CD4-positive, alpha-beta T cell treated with Interferon gamma for 1 hour (primary cell): ENCODE measurements around the gene HTT.
"Not testable (repeated sequence)": the region's sequence is repeated elsewhere in the genome, so short reads cannot be mapped to it uniquely, and the experiment has no call there.

ENCODE experiments used
- DNase-seq: peaks from one replicate; pipeline ENCODE4 v3.0.0-alpha.2; 2020

The HTT gene

GRCh38 chr4:3085948-3086670 lies 11.6 kb downstream of the HTT start:
- no peak for DNase-seq

DNA sequence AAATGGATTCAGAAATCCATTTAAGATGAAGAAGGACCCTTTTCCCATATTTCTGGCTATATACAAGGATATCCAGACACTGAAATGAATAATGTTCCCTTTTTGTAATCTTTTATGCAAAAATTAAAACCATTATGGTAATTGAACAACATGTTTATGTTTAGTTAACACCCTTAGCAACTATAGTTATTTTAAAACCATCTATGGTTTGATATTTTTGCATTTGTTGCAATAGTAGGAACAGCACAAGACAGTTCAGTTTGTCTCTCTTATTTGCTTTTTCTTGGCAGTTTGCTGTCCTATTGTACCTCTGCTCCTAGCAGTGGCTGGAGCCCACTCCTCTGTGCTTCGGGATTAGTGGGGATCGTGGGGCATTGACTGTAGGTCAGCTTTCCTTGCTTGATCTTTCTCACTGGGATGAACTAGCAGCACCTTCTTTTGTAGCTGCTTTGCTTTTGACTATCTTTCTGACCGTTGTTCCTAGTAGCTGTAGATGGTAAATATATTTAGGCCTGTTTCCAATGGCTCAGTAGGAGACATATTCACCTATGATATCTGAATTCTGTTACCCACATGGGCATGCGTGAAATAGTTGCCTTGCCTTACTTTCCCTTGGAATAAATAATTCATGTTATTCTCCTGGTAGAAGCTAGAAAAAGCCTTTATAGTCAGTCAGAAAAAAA lies 12.8 kb downstream of the HTT start:
- no peak for DNase-seq

GRCh38 chr4:3091464-3091863 lies 17.0 kb downstream of the HTT start:
- no peak for DNase-seq

- not testable (repeated sequence) for DNase-seq
These were observed 20.2 kb downstream of the HTT start for GRCh38 chr4:3094701-3095100.

DNA sequence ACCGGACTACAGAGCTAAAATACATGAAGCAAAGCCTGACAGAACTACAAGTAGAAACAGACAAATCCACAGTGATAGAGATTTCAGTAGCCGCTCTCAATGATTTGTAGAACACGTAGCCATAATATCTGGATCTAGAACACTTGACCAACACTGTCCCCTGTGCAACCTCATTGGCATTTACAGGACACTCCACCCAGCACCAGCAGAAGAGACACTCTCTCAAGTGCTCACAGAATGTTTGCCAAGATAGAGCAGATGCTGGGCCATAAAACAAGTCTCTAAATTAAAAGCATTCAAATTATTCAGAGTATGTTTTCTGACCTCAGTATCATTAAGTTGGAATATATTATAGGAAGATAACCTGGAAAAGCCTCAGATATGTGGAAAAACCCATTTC lies 21.7 kb downstream of the HTT start:
- DNase-seq: no peak

- DNase-seq: no peak
These were observed 23.9 kb downstream of the HTT start for GRCh38 chr4:3098346-3098745.

GRCh38 chr4:3106339-3107186 lies 32.1 kb downstream of the HTT start:
- peak; percentile 80 for DNase-seq

- DNase-seq: no peak
These were observed 32.8 kb downstream of the HTT start for GRCh38 chr4:3107271-3107670.

GRCh38 chr4:3107691-3108121 lies 33.2 kb downstream of the HTT start:
- DNase-seq: no peak

GRCh38 chr4:3108211-3108610 lies 33.7 kb downstream of the HTT start:
- no peak for DNase-seq

DNA sequence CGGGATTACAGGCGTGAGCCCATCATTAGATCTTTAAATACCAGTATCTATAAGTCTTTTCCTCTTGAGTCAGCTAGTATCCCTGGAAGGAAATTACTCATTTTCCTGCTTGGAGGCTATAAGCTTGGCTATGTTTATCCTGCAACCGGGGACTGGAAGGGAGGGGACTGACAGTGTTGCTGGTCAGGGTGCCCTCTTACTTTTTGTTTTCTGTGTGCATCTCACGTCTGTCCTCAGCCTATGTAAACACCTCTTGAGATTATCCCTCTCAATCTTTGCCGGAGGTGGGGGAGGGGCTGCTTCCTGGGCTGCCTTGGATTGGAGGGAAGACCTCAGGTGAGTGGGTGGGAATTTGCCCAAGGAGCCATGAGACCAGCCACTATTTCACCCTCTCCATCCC lies 37.0 kb downstream of the HTT start:
- no peak for DNase-seq

- no peak for DNase-seq
These were observed 37.7 kb downstream of the HTT start for GRCh38 chr4:3112201-3112600.

- no peak for DNase-seq
These were observed 38.4 kb downstream of the HTT start for GRCh38 chr4:3112609-3113469.

DNA sequence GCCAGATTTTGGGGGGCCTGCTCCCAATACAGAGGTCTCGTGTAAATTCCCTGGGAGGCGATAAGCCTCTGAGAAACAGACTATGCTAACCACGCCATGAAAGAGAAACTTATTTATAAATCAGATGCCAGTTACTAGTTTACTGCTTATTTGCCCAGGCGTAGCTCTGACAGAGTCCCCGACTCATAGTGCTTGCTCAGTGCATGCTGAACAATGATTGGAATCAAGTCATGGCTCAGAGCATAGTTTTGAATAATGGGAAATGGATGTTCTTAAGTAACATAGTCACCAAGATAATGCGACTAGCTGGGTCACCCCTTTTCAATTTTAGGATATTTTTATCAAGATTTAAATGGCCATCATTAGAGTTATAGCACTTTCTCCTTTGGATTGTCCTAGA lies 39.9 kb downstream of the HTT start:
- DNase-seq: no peak

GRCh38 chr4:3115637-3116270 lies 41.3 kb downstream of the HTT start:
- no peak for DNase-seq

DNA sequence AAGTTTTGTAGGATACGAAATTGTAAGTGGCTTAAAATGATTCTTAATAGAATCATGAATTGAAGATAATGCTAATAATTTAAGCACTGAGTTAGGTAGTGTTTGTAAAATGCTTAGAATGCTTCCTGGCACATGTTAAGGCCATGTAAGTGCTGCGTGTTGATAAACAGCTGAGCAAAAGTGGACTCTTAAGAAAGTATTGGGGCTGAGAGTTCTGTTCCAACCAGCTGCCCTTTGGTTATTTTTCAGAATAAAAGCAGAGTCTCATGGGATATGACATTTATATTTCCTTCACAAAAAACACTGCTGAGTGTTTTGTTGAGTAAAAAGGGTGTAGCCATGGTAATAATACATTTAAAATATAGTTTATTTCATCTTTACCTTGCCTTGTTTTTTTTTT lies 42.5 kb downstream of the HTT start:
- no peak for DNase-seq

GRCh38 chr4:3118312-3118711 lies 43.8 kb downstream of the HTT start:
- DNase-seq: no peak

- no peak for DNase-seq
These were observed 45.0 kb downstream of the HTT start for GRCh38 chr4:3119464-3119863.

- no peak for DNase-seq
These were observed 46.6 kb downstream of the HTT start for GRCh38 chr4:3121110-3121509.

GRCh38 chr4:3121596-3121995 lies 47.1 kb downstream of the HTT start:
- DNase-seq: no peak

GRCh38 chr4:3122081-3122563 lies 47.6 kb downstream of the HTT start:
- DNase-seq: no peak

DNA sequence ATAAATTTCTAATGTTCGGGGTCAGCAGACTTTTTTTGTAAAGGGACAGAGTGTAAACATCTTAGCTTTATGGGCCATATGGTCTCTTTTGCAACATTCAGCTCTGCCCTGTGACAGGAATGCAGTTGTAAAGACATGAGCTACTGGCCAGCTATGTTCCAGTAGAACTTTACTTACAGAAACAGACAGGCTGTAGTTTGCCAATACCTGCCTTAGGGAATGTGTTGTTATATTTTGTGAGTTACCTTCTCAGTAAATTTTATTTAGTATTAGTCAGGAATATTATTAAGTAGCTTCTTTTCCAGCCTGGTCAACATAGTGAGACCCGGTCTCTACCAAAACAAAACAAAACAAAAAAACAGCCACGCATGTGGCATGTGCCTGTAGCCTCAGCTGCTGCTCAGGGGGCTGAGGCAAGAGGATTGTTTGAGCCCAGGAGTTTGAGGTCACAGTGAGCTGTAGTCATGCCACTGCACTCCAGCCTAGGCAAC lies 48.7 kb downstream of the HTT start:
- DNase-seq: no peak
